ENCODE measurements around the gene ABCD4. TPM values are rescaled to one million over a fixed set of nuclear protein-coding genes. Genes with fewer than 3 reads are reported as not detected.

ABCD4 gene
- 25.4 to 33.5 TPM (median 30.0 TPM) in 5 replicates for total RNA-seq (2022; extraction: Qiagen RNA extraction)

DNA sequence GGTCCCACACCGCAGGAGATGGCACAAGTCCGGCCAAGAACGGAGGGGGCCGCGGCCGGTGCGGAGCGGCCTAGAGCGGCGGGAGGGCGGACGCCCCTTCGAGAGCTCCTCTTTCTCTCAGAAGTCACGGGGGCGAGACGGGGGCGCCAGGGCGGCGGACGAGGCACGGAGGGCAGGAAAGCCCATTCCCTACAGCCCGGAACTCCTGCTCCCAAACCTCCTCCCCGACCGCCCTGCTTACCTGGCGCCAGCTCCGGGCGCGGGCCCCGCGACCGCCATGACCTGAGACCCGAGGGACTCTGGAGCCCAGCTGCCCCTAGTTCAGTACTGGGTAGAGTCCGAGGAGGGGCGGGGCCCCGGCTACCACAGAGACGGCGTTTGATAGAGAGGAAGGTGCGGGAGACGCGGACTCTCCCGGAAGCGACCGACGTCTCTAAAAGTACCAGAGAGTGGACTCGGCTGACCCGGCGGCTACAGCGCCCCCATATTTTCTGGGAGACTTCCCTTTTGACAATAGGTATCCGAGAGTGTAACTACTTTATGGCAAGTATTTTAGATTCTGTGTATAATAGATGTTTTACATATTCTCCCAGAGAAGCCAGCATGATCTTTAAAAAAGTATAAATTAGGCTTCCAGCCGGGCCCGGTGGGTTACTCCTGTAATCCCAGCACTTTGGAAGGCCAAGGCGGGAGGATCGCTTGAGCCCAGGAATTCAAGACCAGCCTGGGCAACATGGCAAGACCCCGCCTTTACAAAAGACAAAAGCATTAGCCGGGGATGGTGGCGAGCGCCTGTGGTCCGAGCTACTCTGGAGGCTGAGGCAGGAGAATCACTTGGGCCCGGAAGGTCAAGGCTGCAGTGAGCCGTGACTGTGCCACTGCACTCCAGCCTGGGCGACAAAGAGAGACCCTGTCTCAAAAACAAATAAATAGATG lies at the start of gene ABCD4:
Gene ABCD4, minus strand, starts transcription at position 301 of the 936 bp plus-strand sequence. Its CDS starts 22 bp downstream, at position 279.

DNA sequence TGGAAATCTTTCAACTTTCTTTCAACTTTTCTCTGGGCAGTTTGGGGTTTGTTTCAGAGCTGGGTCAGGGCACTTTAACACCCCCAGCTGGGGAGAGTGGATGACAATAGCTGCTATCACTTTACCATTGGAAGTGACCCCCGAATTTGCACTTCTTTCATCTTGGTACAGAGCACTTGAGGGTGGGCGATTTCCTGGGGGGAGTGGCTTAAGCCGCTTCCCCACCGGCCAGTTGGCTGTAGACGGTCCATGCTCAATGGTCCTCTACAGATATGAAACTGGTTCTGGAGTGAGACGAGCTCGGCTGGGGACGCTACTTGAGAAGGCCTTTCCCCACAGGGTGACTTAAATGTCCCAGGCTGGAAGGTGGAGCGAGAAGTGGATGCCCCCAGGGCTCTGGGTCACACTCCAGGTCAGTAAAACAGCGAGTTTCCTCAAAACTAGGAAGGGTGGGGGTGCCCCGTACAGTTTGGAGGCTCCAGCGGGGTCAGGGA lies 45.6 kb upstream of the ABCD4 start, which contains the start of gene VRTN:
Gene VRTN, plus strand, starts transcription at position 231 of the 494 bp plus-strand sequence. CDS start 8,313 bp downstream, outside the sequence.

DNA sequence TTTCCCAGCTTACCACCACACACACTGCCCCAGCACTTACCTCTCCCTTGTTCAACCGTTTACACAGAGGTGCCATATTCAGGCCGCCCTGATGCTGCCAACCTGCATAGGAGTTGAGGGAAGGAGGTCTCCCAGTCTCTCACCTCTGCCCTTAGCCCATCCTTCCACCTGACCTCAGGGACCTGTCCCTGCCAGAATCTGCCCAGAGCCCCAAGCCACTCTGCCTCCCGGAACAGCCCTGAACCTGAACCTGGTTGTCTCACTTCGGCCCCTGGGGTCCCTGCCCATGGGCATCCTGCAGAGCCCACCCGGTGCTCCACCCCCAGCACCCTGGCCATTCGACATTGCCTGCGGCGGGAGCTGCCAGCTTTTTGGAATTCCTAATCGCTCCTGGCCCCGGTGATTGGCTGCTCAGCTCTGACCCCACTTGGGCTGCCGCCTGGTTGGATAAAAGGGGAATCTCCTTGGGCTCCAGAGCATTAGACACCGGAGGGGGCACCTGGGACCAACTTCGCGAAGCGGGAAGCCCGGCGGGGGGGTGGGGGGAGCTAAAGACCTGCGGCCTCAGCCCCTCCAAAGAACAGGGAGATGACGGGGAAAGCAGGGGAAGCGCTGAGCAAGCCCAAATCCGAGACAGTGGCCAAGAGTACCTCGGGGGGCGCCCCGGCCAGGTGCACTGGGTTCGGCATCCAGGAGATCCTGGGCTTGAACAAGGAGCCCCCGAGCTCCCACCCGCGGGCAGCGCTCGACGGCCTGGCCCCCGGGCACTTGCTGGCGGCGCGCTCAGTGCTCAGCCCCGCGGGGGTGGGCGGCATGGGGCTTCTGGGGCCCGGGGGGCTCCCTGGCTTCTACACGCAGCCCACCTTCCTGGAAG lies 63.5 kb downstream of the ABCD4 start, which contains the start of gene VSX2:
Gene VSX2, plus strand, starts transcription at position 476 of the 874 bp plus-strand sequence. Its CDS starts 113 bp downstream, at position 589.

Other genes with a start within 250 kb of the ABCD4 start
- gene ALDH6A1, start 218.5 kb downstream of the ABCD4 start, total RNA-seq (2022; extraction: Qiagen RNA extraction), result 2.0 to 3.1 TPM (median 2.6 TPM) in 5 replicates
- 3.7 to 6.9 TPM (median 4.2 TPM) in 5 replicates for gene LIN52, start 218.0 kb downstream of the ABCD4 start, total RNA-seq (2022; extraction: Qiagen RNA extraction)
- gene VSX2, start 63.5 kb downstream of the ABCD4 start, total RNA-seq (2022; extraction: Qiagen RNA extraction), result not detected in 5 replicates
- gene VRTN, start 45.5 kb upstream of the ABCD4 start, total RNA-seq (2022; extraction: Qiagen RNA extraction), result 0.02 to 0.03 TPM in 2 of 5 replicates, not detected in the others
- gene SYNDIG1L, start 123.3 kb upstream of the ABCD4 start, total RNA-seq (2022; extraction: Qiagen RNA extraction), result 0.03 TPM in 1 of 5 replicates, not detected in the others
- 217 to 345 TPM (median 234 TPM) in 5 replicates for gene NPC2, start 190.4 kb upstream of the ABCD4 start, total RNA-seq (2022; extraction: Qiagen RNA extraction)
- 32.2 to 45.1 TPM (median 40.5 TPM) in 5 replicates for gene ISCA2, start 190.8 kb upstream of the ABCD4 start, total RNA-seq (2022; extraction: Qiagen RNA extraction)